DOHH2 (cell line): ENCODE results near the gene TAGLN2.

Experiments
- CTCF ChIP-seq: fragments of 200-600 bp; sonication (generic); IDR thresholded peaks from one replicate; pipeline ENCODE4 v1.5.1; 2014; ENCODE audit warnings: antibody characterized with exemption, mild to moderate bottlenecking, low read depth, low read length; ENCODE audit not compliant: poor library complexity, severe bottlenecking
- EZH2phosphoT487 ChIP-seq: fragments of 200-600 bp; sonication (generic); IDR thresholded peaks from 2 replicates; pipeline ENCODE4 v1.6.1; 2017; ENCODE audit warnings: borderline replicate concordance, mild to moderate bottlenecking, antibody characterized with exemption, low read length, moderate library complexity, mixed read lengths

- no peak for TF ChIP-seq CTCF
- no peak for TF ChIP-seq EZH2phosphoT487
These were observed 54.6 kb downstream of the TAGLN2 start for GRCh38 chr1:159870704-159871103.
